Measurements from ENCODE around the gene CES2.
A peak's percentile ranks its signal among the peaks of the same experiment; 100 is the strongest.
"Not testable (repeated sequence)": the region's sequence is repeated elsewhere in the genome, so short reads cannot be mapped to it uniquely, and the experiment has no call there.

CES2 gene

DNA sequence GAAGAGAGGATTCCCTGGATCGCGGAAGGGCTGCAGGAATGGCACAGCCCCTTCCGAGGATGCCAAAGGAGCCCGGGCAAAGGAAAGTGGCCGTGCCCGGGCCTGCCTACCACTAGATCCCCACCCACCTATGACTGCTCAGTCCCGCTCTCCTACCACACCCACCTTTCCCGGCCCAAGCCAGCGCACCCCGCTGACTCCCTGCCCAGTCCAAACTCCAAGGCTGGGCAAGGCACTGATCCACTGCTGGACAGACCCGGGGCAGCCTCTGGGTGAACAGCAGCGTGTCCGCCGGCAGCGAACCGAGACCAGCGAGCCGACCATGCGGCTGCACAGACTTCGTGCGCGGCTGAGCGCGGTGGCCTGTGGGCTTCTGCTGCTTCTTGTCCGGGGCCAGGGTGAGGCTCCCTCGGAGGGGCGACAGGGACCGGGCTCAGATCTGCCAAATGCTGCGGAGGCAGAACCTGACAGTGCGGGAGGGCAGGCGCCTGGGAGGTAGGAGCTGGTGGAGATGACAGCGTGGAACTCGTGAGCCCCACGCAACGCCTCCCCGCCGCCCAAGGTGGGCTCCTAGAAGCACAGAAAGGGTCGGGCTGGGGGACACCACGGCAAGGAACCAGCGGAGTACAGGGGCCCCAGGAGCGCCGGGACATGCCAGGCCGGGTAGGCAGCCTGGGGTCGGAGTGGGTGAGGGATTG, at the start of gene CES2:
Gene CES2, plus strand, starts transcription at position 203 of the 698 bp plus-strand sequence. Its CDS starts 120 bp downstream, at position 323.
- DNase-seq (ENCODE audit: low read depth in 1 of 2, low spot score in 1 of 2), result no peak

- DNase-seq (ENCODE audit: low read depth in 1 of 2, low spot score in 1 of 2), result no peak
Measured at GRCh38 chr16:66886321-66886720, 49.0 kb upstream of the CES2 start.

- DNase-seq (ENCODE audit: low read depth in 1 of 2, low spot score in 1 of 2), result no peak
Measured at GRCh38 chr16:66886914-66887313, 48.4 kb upstream of the CES2 start.

DNA sequence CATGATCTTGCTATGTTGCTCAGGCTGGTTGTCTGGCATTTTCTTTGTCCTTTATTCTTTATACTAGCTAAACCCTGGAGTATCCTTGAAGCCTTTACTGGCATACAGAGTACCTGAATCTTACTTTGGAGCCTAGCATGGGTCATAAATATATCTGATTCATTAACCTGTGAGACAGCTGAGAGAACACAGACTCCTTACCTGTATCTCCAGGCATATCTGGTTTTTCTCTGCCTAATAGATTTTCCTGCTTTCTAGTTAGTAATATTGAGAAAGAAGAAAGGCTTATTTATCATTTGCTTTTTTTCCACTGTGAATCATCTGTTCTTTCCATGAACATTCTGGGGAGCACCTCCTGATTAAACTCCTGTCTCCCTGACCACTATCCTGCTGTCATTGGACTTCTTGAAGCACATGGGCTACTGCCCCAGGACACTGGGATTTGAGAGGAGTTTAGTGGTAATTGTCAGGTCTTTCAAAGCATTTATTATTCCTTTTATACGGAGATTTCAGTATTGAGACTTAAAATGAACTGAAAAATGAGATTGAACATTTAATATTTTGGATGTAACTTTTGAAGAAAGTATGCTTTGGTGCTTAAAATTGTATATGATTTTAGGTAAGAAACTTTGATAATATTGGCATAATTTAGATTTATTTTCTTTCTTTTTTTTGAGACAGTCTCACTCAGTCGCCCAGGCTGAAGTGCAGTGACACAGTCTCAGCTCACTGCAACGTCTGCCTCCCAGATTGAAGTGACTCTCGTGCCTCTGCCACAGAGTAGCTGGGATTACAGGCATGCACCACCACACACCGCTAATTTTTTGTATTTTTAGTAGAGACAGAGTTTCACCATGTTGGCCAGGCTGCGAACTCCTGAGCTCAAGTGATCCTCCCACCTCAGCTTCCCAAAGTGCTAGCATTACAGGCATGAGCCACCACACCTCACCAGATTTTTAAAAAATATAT, 46.4 kb upstream of the CES2 start:
- DNase-seq (ENCODE audit: low read depth in 1 of 2, low spot score in 1 of 2), result no peak

DNA sequence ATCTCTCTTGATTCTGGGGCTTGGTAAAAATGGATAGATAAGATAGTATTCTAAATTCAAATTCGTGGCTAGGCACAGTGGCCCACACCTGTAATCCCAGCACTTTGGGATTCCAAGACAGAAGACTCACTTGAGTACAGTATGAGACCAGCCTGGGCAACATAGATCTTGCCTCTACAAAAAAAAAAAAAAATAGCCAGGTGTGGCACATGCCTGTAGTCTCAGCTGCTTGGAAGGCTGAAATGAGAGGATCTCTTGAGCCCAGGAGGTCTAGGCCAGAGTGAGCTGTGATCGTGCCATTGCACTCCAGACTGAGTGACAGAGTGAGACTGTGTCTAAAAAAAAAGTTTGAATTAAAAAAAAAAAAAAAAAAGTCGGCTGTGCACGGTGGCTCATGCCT, 45.7 kb upstream of the CES2 start:
- no peak for DNase-seq (ENCODE audit: low read depth in 1 of 2, low spot score in 1 of 2)

DNA sequence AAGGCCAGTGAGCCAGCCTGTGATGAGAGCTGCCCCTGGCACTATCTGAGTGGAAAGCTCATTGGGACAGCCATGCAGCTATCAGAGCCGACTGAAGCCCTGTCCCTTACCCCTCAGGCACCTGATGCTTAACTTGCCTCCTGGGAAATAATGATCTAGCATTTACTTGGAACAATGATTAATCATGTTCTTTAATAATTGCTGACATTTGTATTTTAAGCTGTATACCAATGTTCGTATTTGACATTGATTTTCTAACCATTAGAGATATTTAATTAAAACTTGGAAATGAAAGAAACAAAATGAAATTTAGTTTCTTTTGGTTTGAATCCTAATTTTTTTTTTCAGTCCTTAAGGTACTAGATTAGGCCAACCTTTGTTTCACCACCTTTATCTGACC, 44.5 kb upstream of the CES2 start:
- DNase-seq (ENCODE audit: low read depth in 1 of 2, low spot score in 1 of 2), result no peak

DNA sequence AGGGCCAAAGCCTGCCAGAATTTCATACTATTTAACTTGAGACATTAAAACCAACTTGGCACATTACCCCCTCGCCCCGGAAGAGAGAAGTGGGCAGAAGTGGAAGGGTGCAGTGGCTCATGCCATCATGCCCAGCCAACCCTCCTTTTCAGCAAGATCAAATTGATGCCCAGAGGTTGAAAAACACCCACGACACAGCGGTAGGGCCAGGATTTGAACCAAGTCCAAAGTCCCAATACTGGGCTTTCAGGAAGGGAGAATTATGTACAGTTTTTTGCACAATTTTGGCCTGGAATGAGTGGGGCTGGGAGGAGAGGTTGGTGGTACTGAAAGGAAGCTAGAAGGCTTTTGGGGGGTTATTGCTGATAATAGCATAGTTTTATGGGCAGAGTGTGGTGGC, 44.0 kb upstream of the CES2 start:
- DNase-seq (ENCODE audit: low read depth in 1 of 2, low spot score in 1 of 2), result no peak

DNA sequence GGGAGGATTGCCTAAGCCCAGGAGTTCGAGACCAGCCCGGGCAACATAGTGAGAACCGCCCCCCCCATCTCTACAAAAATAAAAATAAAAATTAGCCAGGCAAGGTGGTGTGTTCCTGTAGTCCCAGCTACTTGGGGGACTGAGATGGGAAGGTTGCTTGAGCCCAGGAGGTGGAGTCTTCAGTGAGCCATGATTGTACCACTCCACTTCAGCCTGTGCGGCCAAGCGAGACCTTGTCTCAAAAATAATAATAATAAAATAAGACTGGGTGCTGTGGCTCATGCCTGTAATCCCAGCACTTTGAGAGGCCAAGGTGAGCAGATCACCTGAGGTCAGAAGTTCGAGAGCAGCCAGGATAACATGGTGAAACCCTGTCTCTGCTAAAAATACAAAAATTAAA, 43.5 kb upstream of the CES2 start:
- no peak for DNase-seq (ENCODE audit: low read depth in 1 of 2, low spot score in 1 of 2)

GRCh38 chr16:66894055-66894454, 41.3 kb upstream of the CES2 start:
- DNase-seq (ENCODE audit: low read depth in 1 of 2, low spot score in 1 of 2), result no peak

- DNase-seq (ENCODE audit: low read depth in 1 of 2, low spot score in 1 of 2), result peak; percentile 20 to 23
Measured at GRCh38 chr16:66894948-66895688, 40.2 kb upstream of the CES2 start.

DNA sequence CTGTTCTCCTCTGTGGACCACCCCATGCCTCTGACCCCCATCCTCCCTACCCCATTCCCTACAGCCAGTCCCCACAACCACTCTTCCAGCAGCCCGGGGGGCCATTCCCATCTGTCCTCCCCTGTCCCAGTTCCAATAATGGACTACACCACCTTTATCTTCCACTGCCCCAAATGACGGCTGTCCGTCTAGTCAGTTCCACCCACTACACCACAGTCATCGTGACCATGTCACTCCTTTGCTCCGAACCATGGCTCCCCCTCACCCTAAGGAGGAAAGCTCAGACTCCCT, 39.7 kb upstream of the CES2 start:
- DNase-seq (ENCODE audit: low read depth in 1 of 2, low spot score in 1 of 2), result no peak

GRCh38 chr16:66895999-66896398, 39.3 kb upstream of the CES2 start:
- no peak for DNase-seq (ENCODE audit: low read depth in 1 of 2, low spot score in 1 of 2)

DNA sequence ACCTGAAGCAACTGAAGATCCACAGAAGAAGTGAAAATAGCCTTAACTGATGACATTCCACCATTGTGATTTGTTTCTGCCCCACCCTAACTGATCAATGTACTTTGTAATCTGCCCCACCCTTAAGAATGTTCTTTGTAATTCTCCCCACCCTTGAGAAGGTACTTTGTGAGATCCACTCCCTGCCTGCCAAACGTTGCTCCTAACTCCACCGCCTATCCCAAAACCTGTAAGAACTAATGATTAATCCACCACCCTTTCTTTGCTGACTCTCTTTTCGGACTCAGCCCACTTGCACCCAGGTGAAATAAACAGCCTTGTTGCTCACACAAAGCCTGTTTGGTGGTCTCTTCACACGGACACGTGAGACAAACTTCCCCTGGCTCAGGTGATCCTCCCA, 38.6 kb upstream of the CES2 start:
- not testable (repeated sequence) for DNase-seq (ENCODE audit: low read depth in 1 of 2, low spot score in 1 of 2)

DNA sequence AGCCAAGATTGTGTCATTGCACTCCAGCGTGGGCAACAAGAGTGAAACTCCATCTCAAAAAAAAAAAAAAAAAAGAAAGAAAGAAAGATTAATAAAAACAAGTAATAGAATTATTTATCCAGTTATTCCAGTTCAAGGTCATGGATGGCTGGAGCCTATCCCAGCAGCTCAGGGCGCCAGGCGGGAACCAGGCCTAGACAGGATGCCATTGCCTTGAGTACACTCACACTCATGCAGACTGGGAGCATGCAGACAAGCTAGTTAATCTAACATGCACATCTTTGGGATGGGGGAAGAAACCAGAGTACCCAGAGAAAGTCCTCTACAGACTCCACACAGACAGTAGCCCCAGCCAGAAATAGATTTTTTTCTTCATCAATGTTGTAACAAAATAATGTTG, 37.1 kb upstream of the CES2 start:
- no peak for DNase-seq (ENCODE audit: low read depth in 1 of 2, low spot score in 1 of 2)

DNA sequence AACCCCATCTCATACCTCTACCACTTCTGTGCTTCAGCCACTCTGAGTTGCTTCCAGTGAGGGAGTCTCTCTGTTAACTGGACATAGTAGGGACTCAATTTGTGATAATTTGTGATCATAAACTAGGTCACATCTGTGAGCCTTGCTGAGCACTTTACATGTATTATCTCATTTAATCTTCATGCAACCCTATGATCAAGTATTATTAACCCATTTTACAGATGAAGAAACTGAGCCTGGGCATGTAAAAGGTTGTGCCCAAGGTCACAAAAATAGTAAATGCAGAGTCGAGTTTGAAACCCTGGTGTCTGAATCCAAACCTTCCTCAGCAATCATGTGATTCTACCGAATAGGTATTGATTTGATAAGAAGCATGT, 36.4 kb upstream of the CES2 start:
- DNase-seq (ENCODE audit: low read depth in 1 of 2, low spot score in 1 of 2), result no peak

- no peak for DNase-seq (ENCODE audit: low read depth in 1 of 2, low spot score in 1 of 2)
Measured at GRCh38 chr16:66899310-66899944, 35.9 kb upstream of the CES2 start.

GRCh38 chr16:66899945-66900710, 35.2 kb upstream of the CES2 start:
- no peak for DNase-seq (ENCODE audit: low read depth in 1 of 2, low spot score in 1 of 2)

DNA sequence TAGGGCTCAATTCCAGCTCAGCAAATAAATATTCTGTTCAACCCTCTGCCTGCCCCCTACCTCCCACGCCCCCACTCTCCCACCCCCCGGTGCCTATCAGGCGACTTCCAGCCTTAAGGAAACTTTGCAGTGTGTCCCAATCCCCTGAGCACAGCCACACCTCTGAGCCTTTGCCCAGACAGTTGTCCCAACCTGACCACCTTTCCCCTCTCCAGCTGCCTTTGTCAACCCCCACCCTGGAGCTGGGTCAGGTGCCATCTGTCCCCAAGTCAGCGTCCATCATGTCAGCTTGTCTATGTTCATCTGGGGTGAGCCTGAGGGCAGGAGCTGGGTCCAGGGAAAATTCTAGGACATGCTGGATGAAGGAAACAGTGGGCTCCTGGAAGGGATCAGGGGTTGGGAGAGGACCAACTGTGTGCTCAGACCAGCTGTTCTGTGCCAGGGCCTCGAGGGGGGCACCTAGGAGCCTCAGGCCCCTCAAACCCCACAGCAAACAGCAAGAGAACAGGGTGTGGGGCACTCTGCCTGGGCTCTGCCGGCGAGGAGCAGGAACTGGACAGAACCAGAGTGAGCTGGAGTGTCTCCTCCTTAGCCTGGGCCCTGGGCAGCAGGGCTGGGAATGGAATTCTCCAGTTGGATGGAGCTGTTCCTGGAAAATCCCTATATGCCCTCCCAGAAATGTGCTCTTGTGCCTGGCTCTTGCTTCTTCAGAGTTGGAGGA, 34.4 kb upstream of the CES2 start:
- no peak for DNase-seq (ENCODE audit: low read depth in 1 of 2, low spot score in 1 of 2)

DNA sequence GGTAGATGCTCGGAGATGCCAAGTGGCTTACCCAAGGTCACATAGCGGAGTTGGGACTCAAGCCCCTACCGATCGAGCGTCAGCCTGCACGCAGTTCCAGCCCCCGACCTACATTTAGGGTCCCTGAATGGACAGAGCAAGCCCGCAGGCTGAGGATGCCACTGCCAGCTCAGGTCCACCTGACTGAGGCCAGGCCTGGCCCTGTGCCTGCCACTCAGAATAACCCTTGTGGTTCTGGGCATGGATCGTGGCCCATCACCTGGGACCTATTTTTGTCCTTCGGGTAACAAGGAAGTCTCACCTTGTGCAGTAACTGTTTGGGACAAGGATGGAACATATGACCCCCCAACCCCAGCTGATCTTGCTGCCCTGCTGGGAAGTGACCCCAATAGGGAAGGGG, 33.7 kb upstream of the CES2 start:
- no peak for DNase-seq (ENCODE audit: low read depth in 1 of 2, low spot score in 1 of 2)
